Measurements from ENCODE around the gene TEAD1. TPM values are rescaled to one million over a fixed set of nuclear protein-coding genes. Genes with fewer than 3 reads are reported as not detected.
A peak's percentile ranks its signal among the peaks of the same experiment; 100 is the strongest.

The TEAD1 gene
- total RNA-seq, 4 donors from 2014 or later = 45.7 to 88.7 (median 71.4) TPM

GRCh38 chr11:12721816-12722604 is 47.8 kb downstream of the TEAD1 start:
- peak in 1 of 2 donors; percentile 67 for DNase-seq (ENCODE audit: low spot score in 2 of 2)
- intact Hi-C loops (cut with DNase I; ENCODE audit: low total_unique reads) = no loop called here
- WGBS, 2 donors = 75 to 78% methylated on average over 7 of the region's 7 CpGs
- H3K4me3 ChIP-seq (ENCODE audit: low read depth, poor library complexity, severe bottlenecking) = no peak overlapping the region
- TF ChIP-seq, protein P1, sequence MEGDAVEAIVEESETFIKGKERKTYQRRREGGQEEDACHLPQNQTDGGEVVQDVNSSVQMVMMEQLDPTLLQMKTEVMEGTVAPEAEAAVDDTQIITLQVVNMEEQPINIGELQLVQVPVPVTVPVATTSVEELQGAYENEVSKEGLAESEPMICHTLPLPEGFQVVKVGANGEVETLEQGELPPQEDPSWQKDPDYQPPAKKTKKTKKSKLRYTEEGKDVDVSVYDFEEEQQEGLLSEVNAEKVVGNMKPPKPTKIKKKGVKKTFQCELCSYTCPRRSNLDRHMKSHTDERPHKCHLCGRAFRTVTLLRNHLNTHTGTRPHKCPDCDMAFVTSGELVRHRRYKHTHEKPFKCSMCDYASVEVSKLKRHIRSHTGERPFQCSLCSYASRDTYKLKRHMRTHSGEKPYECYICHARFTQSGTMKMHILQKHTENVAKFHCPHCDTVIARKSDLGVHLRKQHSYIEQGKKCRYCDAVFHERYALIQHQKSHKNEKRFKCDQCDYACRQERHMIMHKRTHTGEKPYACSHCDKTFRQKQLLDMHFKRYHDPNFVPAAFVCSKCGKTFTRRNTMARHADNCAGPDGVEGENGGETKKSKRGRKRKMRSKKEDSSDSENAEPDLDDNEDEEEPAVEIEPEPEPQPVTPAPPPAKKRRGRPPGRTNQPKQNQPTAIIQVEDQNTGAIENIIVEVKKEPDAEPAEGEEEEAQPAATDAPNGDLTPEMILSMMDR (IDR thresholded peaks at IDR 0.05) = no peak
- no peak for TF ChIP-seq POLR2A (IDR thresholded peaks at IDR 0.05)

- TF ChIP-seq, protein P1 (IDR thresholded peaks at IDR 0.05) = no peak
- TF ChIP-seq POLR2A (IDR thresholded peaks at IDR 0.05) = no peak
- WGBS, 2 donors = 55 to 57% methylated on average over 13 of the region's 13 CpGs
- no peak overlapping the region for H3K4me3 ChIP-seq (ENCODE audit: low read depth, poor library complexity, severe bottlenecking)
- intact Hi-C loops (cut with DNase I; ENCODE audit: low total_unique reads) = no loop called here
- peak; percentile 44 to 77 for DNase-seq (ENCODE audit: low spot score in 2 of 2)
These were observed 49.4 kb downstream of the TEAD1 start for GRCh38 chr11:12723421-12724300.

DNA sequence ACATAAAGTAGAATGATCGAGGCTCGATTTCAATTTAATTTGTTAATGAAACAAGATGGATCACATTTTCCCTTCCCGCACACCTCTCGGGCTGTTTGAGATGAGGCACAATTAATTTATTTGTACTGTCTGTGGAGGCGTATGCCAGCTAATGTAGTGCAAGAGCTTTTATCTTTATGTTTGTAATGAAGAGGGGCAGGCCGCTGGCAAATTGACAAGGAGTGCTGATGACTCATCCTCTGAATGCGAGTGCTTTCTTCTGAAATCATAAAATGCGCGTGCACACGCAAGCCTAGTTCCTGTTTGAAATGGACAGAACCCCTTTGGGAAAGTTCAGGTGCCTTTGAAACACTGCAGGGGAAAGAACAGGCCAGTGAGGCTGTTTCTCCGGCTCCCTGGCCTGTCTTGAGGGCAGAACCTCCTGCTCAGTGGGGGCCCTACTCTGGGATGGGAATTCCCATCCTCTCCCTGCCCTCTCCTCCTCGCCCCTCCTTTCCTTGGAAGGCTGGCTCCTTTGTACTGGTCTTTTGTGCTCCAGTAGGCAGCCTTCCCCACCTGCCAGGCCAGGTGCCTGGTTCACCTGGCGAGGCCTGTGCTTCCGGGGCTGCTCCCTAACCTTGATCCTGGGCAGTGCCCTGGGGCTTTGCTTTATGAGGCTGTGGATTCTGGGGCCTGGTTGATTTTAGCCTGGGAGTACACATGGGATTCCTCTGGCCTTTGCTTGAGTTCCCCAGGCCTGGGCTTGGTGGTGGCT is 50.3 kb downstream of the TEAD1 start:
- intact Hi-C loops (cut with DNase I; ENCODE audit: low total_unique reads) = no loop called here
- no peak overlapping the region for H3K4me3 ChIP-seq (ENCODE audit: low read depth, poor library complexity, severe bottlenecking)
- 33 to 35% methylated on average over 14 of the region's 14 CpGs for WGBS, 2 donors
- TF ChIP-seq, protein P1 (IDR thresholded peaks at IDR 0.05) = no peak
- no peak for TF ChIP-seq POLR2A (IDR thresholded peaks at IDR 0.05)
- peak; percentile 75 to 91 for DNase-seq (ENCODE audit: low spot score in 2 of 2)

DNA sequence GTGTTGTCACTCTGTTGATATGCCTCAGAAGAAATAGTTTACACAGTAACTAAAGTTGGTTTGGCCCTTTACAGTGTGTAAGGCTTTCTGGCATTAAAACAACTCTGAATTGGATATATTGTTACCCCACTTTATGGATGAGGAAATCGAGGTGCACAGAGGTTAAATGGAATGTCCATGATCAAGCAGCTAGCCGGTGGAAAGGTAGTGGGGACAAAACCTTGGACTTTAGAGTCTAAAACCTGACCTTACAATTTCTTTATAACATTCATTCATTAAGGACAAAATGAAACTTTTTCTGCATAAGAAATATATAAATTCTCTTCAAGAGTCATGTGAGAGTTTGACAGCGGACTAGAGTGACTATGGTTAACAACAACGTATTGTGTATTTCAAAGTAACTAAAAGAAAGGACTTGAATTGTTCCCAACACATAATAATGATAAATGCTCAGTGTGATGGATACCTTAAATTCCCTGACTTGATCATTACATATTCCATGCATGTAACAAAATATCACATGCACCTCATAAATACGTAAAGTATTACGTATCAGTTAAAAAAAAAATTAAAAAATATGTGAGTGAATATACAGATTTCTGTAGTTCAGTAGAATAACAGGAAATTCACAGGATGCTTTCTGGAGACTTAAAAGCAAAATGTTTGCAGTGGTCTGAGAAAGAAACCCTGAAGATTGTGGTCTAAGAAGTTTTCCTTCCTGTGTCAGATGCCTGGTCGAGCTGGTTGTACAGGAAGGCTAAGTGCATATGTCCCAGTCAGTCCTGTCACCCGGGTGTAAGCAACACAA is 51.0 kb downstream of the TEAD1 start:
- DNase-seq (ENCODE audit: low spot score in 2 of 2) = no peak
- intact Hi-C loops (cut with DNase I; ENCODE audit: low total_unique reads) = no loop called here
- no peak overlapping the region for H3K4me3 ChIP-seq (ENCODE audit: low read depth, poor library complexity, severe bottlenecking)
- whole genome bisulfite sequencing, 2 donors = 68 to 69% methylated on average over 8 of the region's 8 CpGs
- TF ChIP-seq, protein P1 (IDR thresholded peaks at IDR 0.05) = no peak
- TF ChIP-seq POLR2A (IDR thresholded peaks at IDR 0.05) = no peak
